Uterus (tissue), 4 donors: Measurements from ENCODE around the gene TMEM132E. TPM values are rescaled to one million over a fixed set of nuclear protein-coding genes. Genes with fewer than 3 reads are reported as not detected.

ENCODE experiments used
- DNase-seq, 2 donors: peaks; one replicate each; pipeline ENCODE4 v3.0.0-alpha.2; 2019 to 2020
- H3K27ac ChIP-seq, 2 donors: fragments of 200-600 bp; sonication (generic); 1 replicate in 1 of 2; 2 replicates in 1 of 2; pipeline ENCODE4 v1.5.1; 2016 to 2018
- H3K27me3 ChIP-seq, 2 donors: fragments of 200-600 bp; sonication (generic); one replicate each; pipeline ENCODE4 v1.5.1; 2018 to 2019; ENCODE audit warnings: control low read depth in 1 of 2
- H3K36me3 ChIP-seq, 2 donors: fragments of 200-600 bp; sonication (generic); one replicate each; pipeline ENCODE4 v1.5.1; 2019; ENCODE audit warnings: control low read depth in 1 of 2
- H3K4me1 ChIP-seq, 2 donors: fragments of 200-600 bp; sonication (generic); one replicate each; pipeline ENCODE4 v1.5.1; 2018 to 2019; ENCODE audit warnings: control low read depth in 1 of 2
- H3K4me3 ChIP-seq, 2 donors: fragments of 200-600 bp; sonication (generic); 1 replicate in 1 of 2; 2 replicates in 1 of 2; pipeline ENCODE4 v1.5.1; 2018 to 2019; ENCODE audit warnings: mild to moderate bottlenecking in 1 of 2
- H3K9me3 ChIP-seq, 2 donors: fragments of 200-600 bp; sonication (generic); one replicate each; pipeline ENCODE4 v1.5.1; 2019; ENCODE audit warnings: control low read depth in 1 of 2
- POLR2A ChIP-seq, 2 donors: fragments of 450-650 bp; IDR thresholded peaks; one replicate each; pipeline ENCODE4 v1.6.1; 2016; ENCODE audit warnings: antibody characterized with exemption in 2 of 2, mild to moderate bottlenecking in 1 of 2, moderate library complexity in 1 of 2
- intact Hi-C: fragments of 100-400 bp; cut with DNase I; formaldehyde crosslinking; loops from one replicate; pipeline ENCODE4 v1.15.1; 2023; ENCODE audit warnings: low total_unique reads
- total RNA-seq, 4 donors: library from RNA; depleted of rRNA in 3 of 4; stranded (reverse); fragments of >200 nt in 3 of 4; gene quantifications; one replicate each; pipeline versions ENCODE4 v1.1.0 to v1.2.4, GENCODE V29; 2014 to 2023
- TF ChIP-seq, protein P1 (sequence below), 4 experiments: fragments of 200-600 bp in 2 of 4; fragments of 450-650 bp in 2 of 4; sonication (generic) in 2 of 4; IDR thresholded peaks; one replicate each; pipeline ENCODE4 v1.5.1; 2016 to 2019; ENCODE audit warnings: antibody characterized with exemption in 4 of 4, mild to moderate bottlenecking in 2 of 4, moderate library complexity in 1 of 4
- donor health status: DM: yes; HTN: yes; CAD: no.

Gene TMEM132E
- total RNA-seq, 4 donors from 2014 or later, result 0.90 TPM; not detected in 3

DNA sequence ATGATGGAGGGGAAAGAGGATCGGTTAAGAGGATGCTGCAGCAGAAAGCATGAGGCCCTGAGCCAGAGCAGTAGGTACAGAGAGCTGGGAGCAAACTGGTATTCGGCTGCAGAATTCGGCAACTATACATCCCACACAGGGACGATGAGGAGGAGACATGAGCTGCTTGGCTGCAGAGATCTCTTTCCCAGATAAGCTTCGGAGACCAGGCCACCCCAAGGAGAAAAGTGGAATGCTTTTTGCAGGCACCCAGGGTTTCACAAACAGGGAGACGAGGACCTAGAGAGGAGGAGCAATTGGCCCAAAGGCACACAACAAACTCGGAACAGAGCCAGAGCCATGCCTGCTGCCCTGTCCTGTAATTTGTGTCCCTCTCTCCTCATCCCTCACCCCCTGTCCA, 62.0 kb downstream of the TMEM132E start:
- TF ChIP-seq, protein P1, sequence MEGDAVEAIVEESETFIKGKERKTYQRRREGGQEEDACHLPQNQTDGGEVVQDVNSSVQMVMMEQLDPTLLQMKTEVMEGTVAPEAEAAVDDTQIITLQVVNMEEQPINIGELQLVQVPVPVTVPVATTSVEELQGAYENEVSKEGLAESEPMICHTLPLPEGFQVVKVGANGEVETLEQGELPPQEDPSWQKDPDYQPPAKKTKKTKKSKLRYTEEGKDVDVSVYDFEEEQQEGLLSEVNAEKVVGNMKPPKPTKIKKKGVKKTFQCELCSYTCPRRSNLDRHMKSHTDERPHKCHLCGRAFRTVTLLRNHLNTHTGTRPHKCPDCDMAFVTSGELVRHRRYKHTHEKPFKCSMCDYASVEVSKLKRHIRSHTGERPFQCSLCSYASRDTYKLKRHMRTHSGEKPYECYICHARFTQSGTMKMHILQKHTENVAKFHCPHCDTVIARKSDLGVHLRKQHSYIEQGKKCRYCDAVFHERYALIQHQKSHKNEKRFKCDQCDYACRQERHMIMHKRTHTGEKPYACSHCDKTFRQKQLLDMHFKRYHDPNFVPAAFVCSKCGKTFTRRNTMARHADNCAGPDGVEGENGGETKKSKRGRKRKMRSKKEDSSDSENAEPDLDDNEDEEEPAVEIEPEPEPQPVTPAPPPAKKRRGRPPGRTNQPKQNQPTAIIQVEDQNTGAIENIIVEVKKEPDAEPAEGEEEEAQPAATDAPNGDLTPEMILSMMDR (IDR thresholded peaks at IDR 0.05), result no peak
- no peak for TF ChIP-seq POLR2A (IDR thresholded peaks at IDR 0.05)
- H3K4me1 ChIP-seq, result peaks cover 0 to 6% of the 10 kb centered on the region in 2 donors
- no peak overlapping the region for H3K4me3 ChIP-seq
- no peak overlapping the region for H3K27ac ChIP-seq
- H3K27me3 ChIP-seq, result peaks cover 0 to 3% of the 10 kb centered on the region in 2 donors
- no peaks in the 10 kb centered on the region for H3K36me3 ChIP-seq
- no peak for DNase-seq
- intact Hi-C loops, result no loop called here
- H3K9me3 ChIP-seq, result no peaks in the 10 kb centered on the region

GRCh38 chr17:34644941-34645550, 65.7 kb downstream of the TMEM132E start:
- no peaks in the 10 kb centered on the region for H3K9me3 ChIP-seq
- H3K36me3 ChIP-seq, result no peaks in the 10 kb centered on the region
- H3K4me1 ChIP-seq, result no peaks in the 10 kb centered on the region
- no peak overlapping the region for H3K27ac ChIP-seq
- no peaks in the 10 kb centered on the region for H3K27me3 ChIP-seq
- intact Hi-C loops, result no loop called here
- no peak overlapping the region for H3K4me3 ChIP-seq
- DNase-seq, result no peak
- no peak for TF ChIP-seq POLR2A (IDR thresholded peaks at IDR 0.05)
- TF ChIP-seq, protein P1 (IDR thresholded peaks at IDR 0.05), result no peak

DNA sequence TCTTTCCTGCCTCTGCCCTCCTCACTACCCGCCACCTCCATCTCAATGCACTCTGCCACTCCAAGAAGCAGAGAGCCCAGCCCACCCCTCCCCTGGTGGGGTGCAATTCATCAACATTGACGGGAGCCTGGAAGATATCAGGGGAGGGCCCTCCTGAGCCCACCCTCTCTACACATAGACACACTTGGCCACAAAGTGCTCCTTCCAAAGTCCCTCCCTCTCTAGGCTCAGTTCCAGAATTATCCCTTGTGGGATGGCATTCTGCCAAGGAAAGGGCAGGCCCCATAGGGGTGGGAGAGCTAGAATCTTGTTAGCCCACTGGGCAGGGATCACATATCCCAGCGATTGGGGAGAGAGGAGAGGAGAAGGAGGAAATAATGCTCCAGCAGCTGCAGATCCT, 66.2 kb downstream of the TMEM132E start:
- no peak overlapping the region for H3K4me3 ChIP-seq
- no peaks in the 10 kb centered on the region for H3K9me3 ChIP-seq
- H3K27ac ChIP-seq, result no peak overlapping the region
- H3K36me3 ChIP-seq, result no peaks in the 10 kb centered on the region
- H3K4me1 ChIP-seq, result no peaks in the 10 kb centered on the region
- intact Hi-C loops, result no loop called here
- DNase-seq, result no peak
- no peaks in the 10 kb centered on the region for H3K27me3 ChIP-seq
- TF ChIP-seq POLR2A (IDR thresholded peaks at IDR 0.05), result no peak
- TF ChIP-seq, protein P1 (IDR thresholded peaks at IDR 0.05), result no peak

DNA sequence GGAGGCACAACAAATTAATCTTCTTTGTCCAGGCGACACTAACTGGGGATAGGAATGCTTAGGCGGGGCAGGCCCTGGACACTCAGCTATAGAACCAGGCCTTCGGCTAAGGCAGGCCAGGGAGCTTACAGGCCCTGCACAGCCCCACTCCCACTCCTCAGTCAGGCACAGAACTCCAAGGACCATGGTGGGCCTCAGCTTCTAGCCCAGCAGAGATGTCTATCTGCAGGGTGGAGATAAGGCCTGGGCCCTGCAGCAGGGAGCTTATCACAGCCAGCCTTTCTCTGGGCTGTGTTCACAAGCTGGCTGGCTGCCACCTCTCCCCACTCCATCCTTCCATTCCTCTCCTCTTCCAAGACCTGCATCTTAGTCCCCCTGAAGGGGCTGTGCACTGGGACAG, 68.1 kb downstream of the TMEM132E start:
- intact Hi-C loops, result no loop called here
- Histone ChIP-seq H3K4me1 (no peaks in the 10 kb centered on the region), H3K36me3 (no peaks in the 10 kb centered on the region), H3K27ac (no peak overlapping the region), H3K4me3 (no peak overlapping the region), H3K27me3 (no peaks in the 10 kb centered on the region), H3K9me3 (no peaks in the 10 kb centered on the region)
- no peak for TF ChIP-seq POLR2A (IDR thresholded peaks at IDR 0.05)
- TF ChIP-seq, protein P1 (IDR thresholded peaks at IDR 0.05), result no peak
- no peak for DNase-seq

DNA sequence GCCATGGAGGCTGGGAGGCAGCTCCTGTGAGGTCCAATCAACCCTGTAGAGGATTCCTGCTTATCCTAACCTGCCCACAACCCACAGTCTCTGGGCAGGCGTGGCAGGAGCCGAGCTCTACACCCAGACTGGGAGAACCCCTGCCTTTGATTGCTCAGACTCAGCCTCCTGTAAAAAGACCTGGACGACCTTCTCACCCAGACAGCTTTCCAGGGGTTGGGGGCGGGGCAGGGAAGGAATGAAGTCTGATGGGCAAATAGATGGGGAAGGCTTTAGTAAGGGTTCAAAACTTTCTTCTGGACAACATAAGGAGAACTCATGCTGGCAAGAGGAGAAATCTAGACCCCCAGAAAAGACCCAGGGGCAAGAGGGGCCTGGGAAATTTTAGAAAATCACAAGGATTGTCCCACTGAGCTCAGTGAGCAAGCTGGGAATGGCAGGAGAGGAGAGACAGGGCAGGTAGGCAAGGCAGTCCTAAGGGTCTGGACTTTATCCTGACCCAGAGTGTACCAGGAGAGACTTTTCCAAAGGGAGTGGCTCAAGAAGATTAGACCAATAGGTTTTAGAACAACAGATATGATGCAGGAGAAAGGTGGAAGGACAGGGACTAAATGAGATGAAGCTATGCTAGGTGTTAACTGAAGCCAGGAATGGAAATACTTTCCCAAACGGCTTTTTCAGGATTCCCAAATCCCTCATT, 70.8 kb downstream of the TMEM132E start:
- no peak for DNase-seq
- intact Hi-C loops, result no loop called here
- H3K27me3 ChIP-seq, result no peaks in the 10 kb centered on the region

More for the DNA sequence above, 70.8 kb downstream of the TMEM132E start:
- TF ChIP-seq, protein P1 (IDR thresholded peaks at IDR 0.05), result no peak
- TF ChIP-seq POLR2A (IDR thresholded peaks at IDR 0.05), result no peak
- Histone ChIP-seq H3K27ac (no peak overlapping the region), H3K4me3 (no peak overlapping the region), H3K4me1 (no peaks in the 10 kb centered on the region), H3K36me3 (no peaks in the 10 kb centered on the region), H3K9me3 (no peaks in the 10 kb centered on the region)
